HG03025 (cell line): Measurements from ENCODE around the gene AMDHD1.

ENCODE experiments used
- ATAC-seq: cut with Tn5 transposase; IDR thresholded peaks from one replicate; pipeline ENCODE4 v1.9.1; 2021; ENCODE audit warnings: mild to moderate bottlenecking, moderate library complexity; ENCODE audit not compliant: unreplicated experiment, low FRiP score

Gene AMDHD1

GRCh38 chr12:95993907-95994306 lies 50.8 kb downstream of the AMDHD1 start:
- ATAC-seq: no peak

GRCh38 chr12:95994476-95994875 lies 51.3 kb downstream of the AMDHD1 start:
- ATAC-seq: no peak

GRCh38 chr12:95995238-95996031 lies 52.3 kb downstream of the AMDHD1 start:
- no peak for ATAC-seq

GRCh38 chr12:95996034-95996658 lies 53.0 kb downstream of the AMDHD1 start, which contains the start of gene HAL:
Gene HAL, minus strand, starts transcription at chr12:95996344. Its CDS starts 434 bp downstream, at chr12:95995910.
- ATAC-seq: no peak

GRCh38 chr12:95997276-95997675 lies 54.1 kb downstream of the AMDHD1 start:
- ATAC-seq: no peak

- ATAC-seq: no peak
These were observed 54.9 kb downstream of the AMDHD1 start for GRCh38 chr12:95997911-95998510.

- ATAC-seq: peak; percentile 89
These were observed 55.6 kb downstream of the AMDHD1 start for GRCh38 chr12:95998611-95999286.

GRCh38 chr12:95999484-95999883 lies 56.4 kb downstream of the AMDHD1 start:
- no peak for ATAC-seq

- ATAC-seq: no peak
These were observed 57.7 kb downstream of the AMDHD1 start for GRCh38 chr12:96000858-96001257.

GRCh38 chr12:96006727-96007126 lies 63.6 kb downstream of the AMDHD1 start:
- ATAC-seq: no peak

GRCh38 chr12:96007729-96008128 lies 64.6 kb downstream of the AMDHD1 start:
- no peak for ATAC-seq

GRCh38 chr12:96014943-96015599 lies 71.9 kb downstream of the AMDHD1 start:
- ATAC-seq: no peak

- ATAC-seq: no peak
These were observed 72.5 kb downstream of the AMDHD1 start for GRCh38 chr12:96015672-96016071.
